GM12872 (cell line): Measurements from ENCODE around the gene FRRS1L.

ENCODE experiments used
- TF ChIP-seq, protein P1 (sequence below): IDR thresholded peaks from 3 replicates; pipeline ENCODE4 v1.5.1; 2011; ENCODE audit warnings: low read depth, mild to moderate bottlenecking, low read length, moderate library complexity; ENCODE audit not compliant: insufficient read depth

FRRS1L gene

DNA sequence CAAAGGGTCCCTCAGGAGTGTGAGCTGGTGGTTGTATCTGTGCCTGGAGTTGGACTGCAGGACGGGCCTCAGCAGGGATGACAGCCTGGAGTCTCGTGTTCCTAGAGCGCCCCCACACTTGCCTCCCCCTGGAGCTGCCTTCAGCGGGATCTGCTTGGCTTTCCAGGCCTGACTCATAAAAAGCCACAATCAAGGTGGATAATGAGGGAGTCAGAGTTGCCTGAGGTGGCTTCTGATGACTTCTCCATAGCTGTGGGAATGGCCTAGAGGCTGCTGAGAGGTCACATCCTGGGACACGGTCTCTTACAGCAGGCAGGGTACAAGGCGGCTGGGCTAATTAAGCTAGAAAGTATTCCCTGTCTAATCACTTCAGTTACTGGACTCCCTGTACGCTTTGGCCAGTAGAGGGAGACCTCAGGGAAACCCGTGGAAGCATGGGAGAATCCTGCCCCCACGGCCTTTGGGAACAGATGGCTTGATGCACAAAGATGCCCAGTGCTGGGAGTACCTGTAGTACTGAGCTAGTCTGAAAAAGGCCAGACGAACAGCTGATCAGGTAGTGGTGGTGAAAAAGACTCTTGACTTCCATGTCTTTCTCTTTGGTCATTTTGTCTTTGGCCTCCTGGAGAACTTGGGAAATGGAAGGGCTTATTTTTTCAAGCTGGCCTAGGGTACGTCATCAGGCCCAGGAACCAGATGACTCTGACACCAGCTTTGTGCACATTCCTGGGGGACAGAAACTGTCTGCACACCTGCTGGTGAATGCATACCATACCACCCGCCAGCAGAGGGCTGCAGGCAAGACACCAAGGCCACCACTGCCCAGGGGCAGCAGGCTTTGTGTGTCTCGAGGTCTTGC is 16.1 kb upstream of the FRRS1L start:
- TF ChIP-seq, protein P1, sequence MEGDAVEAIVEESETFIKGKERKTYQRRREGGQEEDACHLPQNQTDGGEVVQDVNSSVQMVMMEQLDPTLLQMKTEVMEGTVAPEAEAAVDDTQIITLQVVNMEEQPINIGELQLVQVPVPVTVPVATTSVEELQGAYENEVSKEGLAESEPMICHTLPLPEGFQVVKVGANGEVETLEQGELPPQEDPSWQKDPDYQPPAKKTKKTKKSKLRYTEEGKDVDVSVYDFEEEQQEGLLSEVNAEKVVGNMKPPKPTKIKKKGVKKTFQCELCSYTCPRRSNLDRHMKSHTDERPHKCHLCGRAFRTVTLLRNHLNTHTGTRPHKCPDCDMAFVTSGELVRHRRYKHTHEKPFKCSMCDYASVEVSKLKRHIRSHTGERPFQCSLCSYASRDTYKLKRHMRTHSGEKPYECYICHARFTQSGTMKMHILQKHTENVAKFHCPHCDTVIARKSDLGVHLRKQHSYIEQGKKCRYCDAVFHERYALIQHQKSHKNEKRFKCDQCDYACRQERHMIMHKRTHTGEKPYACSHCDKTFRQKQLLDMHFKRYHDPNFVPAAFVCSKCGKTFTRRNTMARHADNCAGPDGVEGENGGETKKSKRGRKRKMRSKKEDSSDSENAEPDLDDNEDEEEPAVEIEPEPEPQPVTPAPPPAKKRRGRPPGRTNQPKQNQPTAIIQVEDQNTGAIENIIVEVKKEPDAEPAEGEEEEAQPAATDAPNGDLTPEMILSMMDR = peak; percentile 68

DNA sequence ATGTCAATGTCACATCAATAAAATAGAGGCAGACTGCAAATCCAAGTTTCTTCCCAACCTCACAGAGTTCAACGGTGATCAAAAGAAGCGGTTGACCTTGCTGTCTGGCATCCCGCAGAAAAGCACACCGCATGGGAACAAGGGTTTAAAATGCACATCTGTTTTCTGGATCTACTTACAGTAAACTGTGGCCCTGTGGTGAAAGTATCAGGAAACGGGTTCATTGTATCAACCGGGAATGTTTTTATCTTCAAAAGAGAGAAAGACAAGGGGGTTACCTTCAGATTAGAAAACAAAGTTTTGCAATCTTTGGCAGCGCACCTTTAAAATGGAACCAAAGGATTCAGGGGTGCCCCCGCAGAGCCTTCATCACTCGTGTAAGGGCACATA is 15.5 kb upstream of the FRRS1L start:
- TF ChIP-seq, protein P1 = no peak

DNA sequence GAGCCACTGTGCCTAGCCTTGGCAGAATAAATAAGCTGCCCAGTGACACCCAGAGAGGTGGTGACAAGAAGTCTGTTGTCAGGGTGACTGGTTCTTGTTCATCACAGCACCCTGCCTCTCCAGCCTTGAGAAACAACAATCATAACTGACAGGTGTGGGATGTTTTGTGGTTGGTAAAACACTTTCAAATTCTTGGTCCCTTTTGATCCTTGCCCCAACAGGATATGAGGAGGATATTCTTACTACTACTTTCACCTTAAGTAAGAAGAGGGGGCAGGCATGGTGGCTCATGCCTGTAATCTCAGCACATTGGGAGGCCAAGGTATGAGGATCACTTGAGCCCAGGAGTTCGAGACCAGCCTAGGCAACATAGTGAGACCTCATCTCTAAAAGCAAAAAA is 14.2 kb upstream of the FRRS1L start:
- TF ChIP-seq, protein P1 = no peak

DNA sequence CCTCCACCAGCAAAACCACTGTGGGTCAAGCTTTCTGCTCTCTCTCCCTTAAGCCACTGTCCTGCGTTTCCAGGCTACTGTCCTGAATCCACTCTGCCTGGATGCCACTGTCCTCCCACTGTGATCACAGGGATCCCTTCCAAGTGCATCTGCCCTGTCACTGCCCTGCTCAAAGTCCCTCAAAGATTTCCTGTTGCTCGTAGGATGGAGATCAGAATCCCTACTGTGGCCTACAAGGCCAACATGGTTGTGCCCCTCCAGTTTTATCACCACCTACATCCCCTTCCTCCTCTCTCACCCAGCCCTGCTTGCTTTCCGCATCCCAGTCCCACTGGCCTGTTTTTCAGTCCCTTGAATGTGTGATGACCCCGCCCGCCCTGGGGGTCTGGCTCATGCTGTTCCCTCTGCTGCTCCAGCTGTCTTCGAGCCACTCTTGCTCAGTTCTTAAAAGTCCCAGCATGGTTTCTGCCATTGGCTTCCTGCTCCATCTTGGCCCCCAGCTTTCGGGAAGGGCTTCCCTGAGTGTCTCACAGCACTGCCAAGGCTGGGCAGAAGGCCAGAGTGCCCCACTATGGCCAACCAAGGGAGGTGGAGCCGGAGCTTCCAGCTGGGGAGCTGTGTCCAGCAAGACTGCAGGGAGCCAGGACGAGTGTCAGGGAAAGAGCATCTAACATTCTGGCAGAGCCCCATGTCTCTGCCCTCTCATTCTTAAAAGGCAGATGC is 12.9 kb upstream of the FRRS1L start:
- TF ChIP-seq, protein P1 = no peak

DNA sequence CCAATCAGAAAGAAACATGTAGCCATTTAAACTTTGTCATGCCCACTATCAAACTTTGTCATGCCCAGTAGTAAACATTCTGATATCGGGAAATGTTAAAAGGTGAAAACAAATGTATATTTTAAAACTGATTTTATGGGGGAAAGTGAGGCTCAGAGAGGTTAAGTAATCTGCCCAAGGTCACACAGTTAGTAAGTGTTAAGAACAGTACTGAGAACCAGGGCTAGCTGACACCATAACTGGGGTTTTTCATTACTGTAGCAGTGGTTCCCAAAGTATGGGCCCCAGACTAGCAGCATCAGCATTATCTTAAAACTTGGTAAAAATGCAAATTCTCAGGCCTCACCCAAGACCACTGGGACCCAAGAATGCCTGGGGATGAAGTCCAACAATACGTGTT is 9.9 kb upstream of the FRRS1L start:
- TF ChIP-seq, protein P1 = no peak

DNA sequence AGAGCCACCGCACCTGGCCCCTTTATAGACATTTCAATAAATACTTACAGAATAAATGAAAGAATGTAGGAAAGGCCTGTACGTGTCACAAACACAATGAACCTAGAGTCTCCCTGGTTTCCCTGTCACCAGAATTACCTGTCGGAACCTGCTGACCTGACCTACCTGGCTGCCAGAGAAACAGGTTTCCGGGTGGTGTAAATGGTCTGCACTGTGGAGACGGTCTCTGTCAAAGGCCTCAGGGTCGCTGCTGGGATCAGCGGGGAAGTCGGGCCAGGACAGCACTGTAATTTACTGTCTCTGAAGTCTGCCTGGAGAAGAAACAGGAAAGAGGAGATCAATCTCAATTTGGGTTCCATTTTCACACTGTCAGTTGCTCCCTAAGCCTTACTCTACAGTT is 9.3 kb upstream of the FRRS1L start:
- TF ChIP-seq, protein P1 = no peak

DNA sequence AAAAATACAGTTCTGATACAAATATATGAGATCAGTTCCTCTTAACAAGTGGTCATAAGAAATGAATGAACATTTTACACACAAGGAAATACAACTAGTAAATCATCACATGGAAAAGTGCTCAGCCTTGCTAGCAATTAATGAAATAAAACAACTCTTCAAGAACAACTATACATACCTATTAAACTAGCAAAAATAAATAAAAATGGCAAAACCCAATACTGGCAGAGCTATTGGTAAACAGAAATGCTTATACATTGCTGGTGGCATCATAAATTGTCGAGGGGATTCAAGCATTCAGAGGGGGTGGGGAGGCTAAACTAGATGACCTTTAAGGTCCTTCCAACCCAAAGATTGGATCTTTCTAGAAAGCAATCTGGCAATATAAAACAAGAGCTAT is 5.9 kb upstream of the FRRS1L start:
- TF ChIP-seq, protein P1 = no peak
